ENCODE measurements around the gene ANKRD53.

DNA sequence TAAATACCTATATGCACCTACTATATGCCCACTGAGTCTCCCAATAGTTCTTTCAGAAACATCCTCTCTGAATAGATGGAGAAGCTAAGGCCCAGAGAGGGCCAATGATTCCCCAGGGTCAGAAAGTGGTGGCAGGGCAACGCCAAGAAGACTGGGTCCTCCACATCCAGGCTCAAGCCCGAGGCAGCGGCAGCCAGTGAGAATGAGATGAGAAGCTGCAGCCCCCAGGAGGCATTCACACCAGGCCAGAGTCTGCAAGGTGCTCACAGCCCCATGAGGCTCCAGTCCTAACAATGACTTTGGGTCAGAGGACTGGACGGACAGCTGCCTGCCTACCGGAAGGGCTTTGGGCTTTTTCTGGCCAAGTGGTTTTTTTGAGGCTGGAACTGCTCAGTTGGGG, 12.7 kb downstream of the ANKRD53 start:
- TF ChIP-seq, protein P1, sequence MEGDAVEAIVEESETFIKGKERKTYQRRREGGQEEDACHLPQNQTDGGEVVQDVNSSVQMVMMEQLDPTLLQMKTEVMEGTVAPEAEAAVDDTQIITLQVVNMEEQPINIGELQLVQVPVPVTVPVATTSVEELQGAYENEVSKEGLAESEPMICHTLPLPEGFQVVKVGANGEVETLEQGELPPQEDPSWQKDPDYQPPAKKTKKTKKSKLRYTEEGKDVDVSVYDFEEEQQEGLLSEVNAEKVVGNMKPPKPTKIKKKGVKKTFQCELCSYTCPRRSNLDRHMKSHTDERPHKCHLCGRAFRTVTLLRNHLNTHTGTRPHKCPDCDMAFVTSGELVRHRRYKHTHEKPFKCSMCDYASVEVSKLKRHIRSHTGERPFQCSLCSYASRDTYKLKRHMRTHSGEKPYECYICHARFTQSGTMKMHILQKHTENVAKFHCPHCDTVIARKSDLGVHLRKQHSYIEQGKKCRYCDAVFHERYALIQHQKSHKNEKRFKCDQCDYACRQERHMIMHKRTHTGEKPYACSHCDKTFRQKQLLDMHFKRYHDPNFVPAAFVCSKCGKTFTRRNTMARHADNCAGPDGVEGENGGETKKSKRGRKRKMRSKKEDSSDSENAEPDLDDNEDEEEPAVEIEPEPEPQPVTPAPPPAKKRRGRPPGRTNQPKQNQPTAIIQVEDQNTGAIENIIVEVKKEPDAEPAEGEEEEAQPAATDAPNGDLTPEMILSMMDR (IDR thresholded peaks at IDR 0.05 in 8 of 11, conservative IDR thresholded peaks at IDR 0.05 in 3 of 11) = no peak
- TF ChIP-seq POLR2A (IDR thresholded peaks at IDR 0.05) = no peak
